CD4-positive, alpha-beta T cell treated with Interleukin-12 subunit alpha and Interleukin-12 subunit beta, for 1 hour (primary cell): Measurements from ENCODE around the gene MAPK6.
A peak's percentile ranks its signal among the peaks of the same experiment; 100 is the strongest.
"Not testable (repeated sequence)": the region's sequence is repeated elsewhere in the genome, so short reads cannot be mapped to it uniquely, and the experiment has no call there.

Source experiments
- DNase-seq: peaks from one replicate; pipeline ENCODE4 v3.0.0-alpha.2; 2020

The MAPK6 gene

GRCh38 chr15:52045795-52046298 is 26.8 kb downstream of the MAPK6 start:
- peak; percentile 68 for DNase-seq

GRCh38 chr15:52046552-52046951 is 27.5 kb downstream of the MAPK6 start:
- not testable (repeated sequence) for DNase-seq

GRCh38 chr15:52050416-52050815 is 31.4 kb downstream of the MAPK6 start:
- DNase-seq: no peak

GRCh38 chr15:52052066-52052935 is 33.3 kb downstream of the MAPK6 start:
- no peak for DNase-seq

- no peak for DNase-seq
These were observed 35.4 kb downstream of the MAPK6 start for GRCh38 chr15:52054381-52054780.

GRCh38 chr15:52054858-52055257 is 35.8 kb downstream of the MAPK6 start:
- not testable (repeated sequence) for DNase-seq

GRCh38 chr15:52056001-52056400 is 37.0 kb downstream of the MAPK6 start:
- no peak for DNase-seq

GRCh38 chr15:52056496-52056895 is 37.5 kb downstream of the MAPK6 start:
- no peak for DNase-seq

GRCh38 chr15:52057996-52058395 is 39.0 kb downstream of the MAPK6 start:
- DNase-seq: no peak

GRCh38 chr15:52060501-52060900 is 41.5 kb downstream of the MAPK6 start:
- DNase-seq: no peak

- no peak for DNase-seq
These were observed 48.0 kb downstream of the MAPK6 start for GRCh38 chr15:52066842-52067544.

GRCh38 chr15:52067545-52067926 is 48.5 kb downstream of the MAPK6 start:
- no peak for DNase-seq

GRCh38 chr15:52068004-52068615 is 49.1 kb downstream of the MAPK6 start:
- no peak for DNase-seq

- no peak for DNase-seq
These were observed 50.5 kb downstream of the MAPK6 start for GRCh38 chr15:52069559-52069958.

GRCh38 chr15:52071570-52071969 is 52.6 kb downstream of the MAPK6 start:
- no peak for DNase-seq

- no peak for DNase-seq
These were observed 58.1 kb downstream of the MAPK6 start for GRCh38 chr15:52076889-52077781.

GRCh38 chr15:52078197-52078875 is 59.3 kb downstream of the MAPK6 start:
- DNase-seq: no peak

- peak; percentile 80 for DNase-seq
These were observed 60.1 kb downstream of the MAPK6 start for GRCh38 chr15:52078876-52079700.

- no peak for DNase-seq
These were observed 61.0 kb downstream of the MAPK6 start for GRCh38 chr15:52080031-52080430.

- no peak for DNase-seq
These were observed 61.8 kb downstream of the MAPK6 start for GRCh38 chr15:52080706-52081392.
